Measurements from ENCODE around the gene TMEM205.

GRCh38 chr19:11339254-11340098 is 6.6 kb downstream of the TMEM205 start, which contains the start of gene RAB3D:
- no peak for TF ChIP-seq CTCF (IDR thresholded peaks at IDR 0.05; ENCODE audit: insufficient read depth, low read length, poor library complexity, severe bottlenecking)
- no peak for TF ChIP-seq EZH2phosphoT487 (conservative IDR thresholded peaks at IDR 0.05; ENCODE audit: low read length)

Data from SU-DHL-6 (cell line).